DND-41 (cell line): Measurements from ENCODE around the gene CCDC92.

Source experiments
- ATAC-seq: fragments of 200-7000 bp; cut with Tn5 transposase; 3 replicates; pipeline ENCODE4 v1.9.1; 2021; ENCODE audit warnings: low read depth; ENCODE audit not compliant: insufficient read depth
- DNase-seq: peaks from one replicate; pipeline ENCODE4 v3.0.0-alpha.2; 2020
- H2AFZ ChIP-seq: 2 replicates; pipeline ENCODE4 v1.6.0; 2012; ENCODE audit warnings: low read depth, low read length
- H3K27ac ChIP-seq: 2 replicates; pipeline ENCODE4 v1.5.1; 2012; ENCODE audit warnings: low read length, inconsistent platforms
- H3K27me3 ChIP-seq: fragments of 200-600 bp; sonication (generic); 2 replicates; pipeline ENCODE4 v1.6.0; 2012; ENCODE audit warnings: low read length, mild to moderate bottlenecking, inconsistent platforms; ENCODE audit not compliant: insufficient read depth, poor library complexity
- H3K36me3 ChIP-seq: 2 replicates; pipeline ENCODE4 v1.5.1; 2012; ENCODE audit warnings: low read length, inconsistent platforms; ENCODE audit not compliant: insufficient read depth
- H3K4me1 ChIP-seq: 2 replicates; pipeline ENCODE4 v1.5.1; 2012; ENCODE audit warnings: mild to moderate bottlenecking, low read length; ENCODE audit not compliant: insufficient read depth
- H3K4me2 ChIP-seq: 2 replicates; pipeline ENCODE4 v1.6.0; 2012; ENCODE audit warnings: mild to moderate bottlenecking, moderate library complexity, low read length, inconsistent platforms; ENCODE audit not compliant: insufficient read depth
- H3K4me3 ChIP-seq, 2 experiments: fragments of 200-600 bp in 1 of 2; shearing (Covaris generic) in 1 of 2; 2 replicates each; pipeline ENCODE4 v1.5.1; 2012 to 2016; ENCODE audit warnings: inconsistent platforms in 2 of 2, low read length in 2 of 2, mild to moderate bottlenecking in 2 of 2, low read depth in 1 of 2, moderate library complexity in 1 of 2
- H3K79me2 ChIP-seq: 2 replicates; pipeline ENCODE4 v1.6.0; 2012; ENCODE audit warnings: low read length, inconsistent platforms; ENCODE audit not compliant: insufficient read depth
- H3K9ac ChIP-seq: 2 replicates; pipeline ENCODE4 v1.6.0; 2012; ENCODE audit warnings: low read depth, mild to moderate bottlenecking, inconsistent platforms, low read length, moderate library complexity
- H3K9me3 ChIP-seq: 2 replicates; pipeline ENCODE4 v1.5.1; 2012; ENCODE audit warnings: low read length, moderate library complexity, mild to moderate bottlenecking, inconsistent platforms; ENCODE audit not compliant: insufficient read depth, severe bottlenecking
- H4K20me1 ChIP-seq: 2 replicates; pipeline ENCODE4 v1.6.0; 2012; ENCODE audit warnings: low read length; ENCODE audit not compliant: insufficient read depth
- EZH2 ChIP-seq: IDR thresholded peaks from 3 replicates; pipeline ENCODE4 v1.6.1; 2012; ENCODE audit warnings: borderline replicate concordance, low read depth, mild to moderate bottlenecking, moderate library complexity, low read length, inconsistent platforms; ENCODE audit not compliant: severe bottlenecking
- TF ChIP-seq, protein P1 (sequence below): IDR thresholded peaks from 2 replicates; pipeline ENCODE4 v1.5.1; 2012; ENCODE audit warnings: borderline replicate concordance, low read length, moderate library complexity, mild to moderate bottlenecking; ENCODE audit not compliant: poor library complexity, severe bottlenecking; ENCODE audit errors: extremely low read depth

CCDC92 gene

DNA sequence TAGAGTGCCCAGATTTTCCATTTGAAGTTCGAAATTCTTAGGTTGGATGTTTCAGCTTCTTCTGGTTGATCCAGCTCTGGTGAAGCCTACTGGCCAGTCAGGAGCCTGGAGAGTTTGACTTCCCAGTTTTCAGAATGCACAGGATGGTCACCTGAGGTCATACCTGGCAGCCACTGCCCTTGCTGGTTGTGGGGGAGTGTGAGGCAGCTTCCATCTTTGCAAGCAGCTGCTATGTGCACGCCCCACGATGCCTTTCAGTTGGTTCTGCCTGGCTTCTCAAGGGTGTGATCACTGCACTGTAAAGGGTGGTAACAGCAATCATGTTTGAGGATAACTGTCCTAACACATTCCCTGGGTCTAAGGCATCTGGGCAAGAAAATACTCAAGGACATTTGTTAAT, 15.4 kb downstream of the CCDC92 start:
- H3K79me2 ChIP-seq: no peaks in the 10 kb centered on the region
- H3K4me2 ChIP-seq: no peak overlapping the region
- H2AFZ ChIP-seq: no peak overlapping the region
- no peaks in the 10 kb centered on the region for H3K9me3 ChIP-seq
- H3K9ac ChIP-seq: no peak overlapping the region
- ATAC-seq (no peak), DNase-seq (no peak)
- no peak overlapping the region for H3K27ac ChIP-seq
- H3K36me3 ChIP-seq: no peaks in the 10 kb centered on the region
- H3K4me3 ChIP-seq: no peak overlapping the region
- no peaks in the 10 kb centered on the region for H3K4me1 ChIP-seq
- TF ChIP-seq, protein P1, sequence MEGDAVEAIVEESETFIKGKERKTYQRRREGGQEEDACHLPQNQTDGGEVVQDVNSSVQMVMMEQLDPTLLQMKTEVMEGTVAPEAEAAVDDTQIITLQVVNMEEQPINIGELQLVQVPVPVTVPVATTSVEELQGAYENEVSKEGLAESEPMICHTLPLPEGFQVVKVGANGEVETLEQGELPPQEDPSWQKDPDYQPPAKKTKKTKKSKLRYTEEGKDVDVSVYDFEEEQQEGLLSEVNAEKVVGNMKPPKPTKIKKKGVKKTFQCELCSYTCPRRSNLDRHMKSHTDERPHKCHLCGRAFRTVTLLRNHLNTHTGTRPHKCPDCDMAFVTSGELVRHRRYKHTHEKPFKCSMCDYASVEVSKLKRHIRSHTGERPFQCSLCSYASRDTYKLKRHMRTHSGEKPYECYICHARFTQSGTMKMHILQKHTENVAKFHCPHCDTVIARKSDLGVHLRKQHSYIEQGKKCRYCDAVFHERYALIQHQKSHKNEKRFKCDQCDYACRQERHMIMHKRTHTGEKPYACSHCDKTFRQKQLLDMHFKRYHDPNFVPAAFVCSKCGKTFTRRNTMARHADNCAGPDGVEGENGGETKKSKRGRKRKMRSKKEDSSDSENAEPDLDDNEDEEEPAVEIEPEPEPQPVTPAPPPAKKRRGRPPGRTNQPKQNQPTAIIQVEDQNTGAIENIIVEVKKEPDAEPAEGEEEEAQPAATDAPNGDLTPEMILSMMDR: no peak
- TF ChIP-seq EZH2: no peak
- H4K20me1 ChIP-seq: no peaks in the 10 kb centered on the region; the same call in 1 of the 2 replicates
- no peaks in the 10 kb centered on the region for H3K27me3 ChIP-seq

DNA sequence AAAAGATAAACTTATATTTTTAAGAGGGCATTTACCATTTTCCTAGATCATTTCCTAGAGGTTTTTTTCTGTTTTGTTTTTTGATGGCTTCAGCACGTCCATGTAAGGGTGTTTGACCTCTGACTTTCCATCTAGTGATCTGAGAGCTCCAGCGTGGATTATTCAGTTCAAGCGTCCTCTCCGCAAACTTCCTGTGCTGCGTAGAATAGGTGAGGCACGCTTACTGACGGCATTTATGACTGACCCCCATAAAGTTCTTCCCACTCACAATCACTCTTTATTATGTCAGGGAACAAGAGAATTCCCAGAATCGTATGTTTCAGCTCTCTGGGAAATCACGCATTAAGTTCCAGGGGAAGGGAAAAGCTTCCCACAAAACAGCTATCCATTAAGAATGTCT, 16.4 kb downstream of the CCDC92 start:
- no peaks in the 10 kb centered on the region; the same call in 1 of the 2 replicates for H4K20me1 ChIP-seq
- no peaks in the 10 kb centered on the region for H3K9me3 ChIP-seq
- H3K27me3 ChIP-seq: no peaks in the 10 kb centered on the region
- no peak overlapping the region for H3K9ac ChIP-seq
- no peak overlapping the region for H3K4me3 ChIP-seq
- H3K79me2 ChIP-seq: no peaks in the 10 kb centered on the region
- no peaks in the 10 kb centered on the region for H3K36me3 ChIP-seq
- H3K27ac ChIP-seq: no peak overlapping the region
- H2AFZ ChIP-seq: no peak overlapping the region
- TF ChIP-seq, protein P1: no peak
- TF ChIP-seq EZH2: no peak
- ATAC-seq (no peak), DNase-seq (no peak)
- H3K4me1 ChIP-seq: no peaks in the 10 kb centered on the region
- H3K4me2 ChIP-seq: no peak overlapping the region

DNA sequence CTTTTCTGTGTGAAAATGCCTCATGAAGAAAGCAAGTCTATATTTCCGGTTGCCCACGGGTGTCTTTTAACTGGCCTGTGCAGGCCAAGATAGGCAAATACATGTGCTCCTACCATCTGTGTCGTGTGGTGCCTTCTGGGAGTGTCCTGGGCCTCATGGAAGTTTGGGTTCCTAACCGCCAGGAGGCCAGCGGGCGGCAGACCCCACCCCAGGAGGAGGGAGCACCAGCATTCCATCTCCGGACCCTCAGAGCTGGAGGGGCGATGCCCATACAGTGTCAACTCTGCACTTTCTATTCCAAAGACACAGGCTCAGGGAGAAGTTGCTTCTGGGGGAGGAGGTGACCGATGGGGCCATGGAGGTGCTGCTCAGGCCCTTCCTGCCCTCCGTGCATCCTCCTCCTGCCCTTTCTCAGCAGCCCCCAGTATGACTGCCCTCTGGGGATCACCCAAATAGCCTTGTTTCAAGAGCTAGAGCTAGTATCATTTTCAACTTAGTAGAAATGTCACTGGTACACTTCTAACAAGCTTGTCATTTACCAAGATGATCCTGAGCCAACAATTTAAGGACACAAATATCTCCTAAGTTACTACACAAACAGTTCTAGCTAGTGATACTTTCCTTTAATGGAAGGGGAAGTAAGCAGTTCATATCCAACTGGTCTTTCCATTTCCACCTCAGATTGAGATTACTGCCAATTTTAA, 17.8 kb downstream of the CCDC92 start:
- no peak overlapping the region for H3K27ac ChIP-seq
- H3K9ac ChIP-seq: no peak overlapping the region
- no peaks in the 10 kb centered on the region; the same call in 1 of the 2 replicates for H4K20me1 ChIP-seq
- DNase-seq: no peak
- H3K4me1 ChIP-seq: no peaks in the 10 kb centered on the region
- H3K27me3 ChIP-seq: no peaks in the 10 kb centered on the region
- no peaks in the 10 kb centered on the region for H3K9me3 ChIP-seq
- no peak overlapping the region for H3K4me3 ChIP-seq
- no peak for TF ChIP-seq EZH2
- TF ChIP-seq, protein P1: no peak
- H3K4me2 ChIP-seq: no peak overlapping the region
- ATAC-seq: no peak
- no peak overlapping the region for H2AFZ ChIP-seq
- H3K36me3 ChIP-seq: no peaks in the 10 kb centered on the region
- H3K79me2 ChIP-seq: no peaks in the 10 kb centered on the region
